Renal cortex interstitium (tissue), 11 donors: Measurements from ENCODE around the gene GRK3. TPM values are rescaled to one million over a fixed set of nuclear protein-coding genes. Genes with fewer than 3 reads are reported as not detected.
"Not testable (repeated sequence)": the region's sequence is repeated elsewhere in the genome, so short reads cannot be mapped to it uniquely, and the experiment has no call there.

Source experiments
- DNase-seq, 11 donors: peaks; one replicate each; pipeline ENCODE4 v3.0.0-alpha.2; 2013; ENCODE audit warnings: low read depth in 9 of 11, low spot score in 4 of 11; ENCODE audit errors: extremely low read depth in 1 of 11
- polyA plus RNA-seq, 3 donors: library from polyadenylated mRNA; unstranded; fragments of 120-200 nt; gene quantifications; one replicate each; pipeline ENCODE4 v1.2.1, GENCODE V29; 2013; ENCODE audit not compliant: insufficient read length in 3 of 3

Gene GRK3
- polyA plus RNA-seq, 3 donors = 9.3 to 10.7 (median 9.6) TPM

DNA sequence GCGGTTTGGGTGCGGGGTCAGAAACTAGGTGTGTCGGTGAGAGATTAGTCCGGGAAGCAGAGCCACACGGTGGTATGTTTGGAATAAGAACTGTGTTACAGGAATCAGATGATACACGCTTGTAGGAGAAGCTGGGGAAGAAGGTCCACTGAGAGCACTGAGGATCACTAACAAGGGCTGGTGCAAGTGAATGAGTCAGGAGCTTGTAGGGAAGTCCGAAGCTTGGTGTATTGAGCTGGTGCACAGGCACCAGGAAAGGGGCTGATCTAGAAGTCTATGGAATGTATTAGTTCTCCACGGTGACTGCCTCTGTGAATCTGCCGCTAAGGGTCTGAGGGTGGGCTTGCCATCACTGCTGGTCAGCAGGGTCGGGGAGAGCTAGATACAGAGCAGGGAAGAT is 18.8 kb upstream of the GRK3 start:
- no peak for DNase-seq

DNA sequence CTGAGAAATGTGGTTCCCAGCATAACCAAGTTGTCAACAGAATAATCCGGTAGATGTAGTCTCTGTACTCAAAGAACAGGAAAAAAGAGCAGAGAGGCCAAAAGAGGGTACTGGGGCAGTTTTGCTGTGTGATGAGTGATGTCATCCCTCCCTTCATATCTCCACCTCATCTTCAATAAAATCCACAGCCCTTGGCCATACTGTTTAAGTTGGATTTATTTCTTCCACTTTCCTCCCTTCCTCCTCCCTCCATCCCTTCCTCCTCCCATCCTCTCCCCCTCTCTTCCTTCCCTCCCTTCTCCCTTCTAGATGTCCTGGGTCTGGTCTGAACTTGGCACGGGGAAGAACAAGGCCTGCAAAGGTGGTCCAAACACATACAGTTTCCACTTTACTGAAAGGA is 18.2 kb upstream of the GRK3 start:
- DNase-seq = no peak

DNA sequence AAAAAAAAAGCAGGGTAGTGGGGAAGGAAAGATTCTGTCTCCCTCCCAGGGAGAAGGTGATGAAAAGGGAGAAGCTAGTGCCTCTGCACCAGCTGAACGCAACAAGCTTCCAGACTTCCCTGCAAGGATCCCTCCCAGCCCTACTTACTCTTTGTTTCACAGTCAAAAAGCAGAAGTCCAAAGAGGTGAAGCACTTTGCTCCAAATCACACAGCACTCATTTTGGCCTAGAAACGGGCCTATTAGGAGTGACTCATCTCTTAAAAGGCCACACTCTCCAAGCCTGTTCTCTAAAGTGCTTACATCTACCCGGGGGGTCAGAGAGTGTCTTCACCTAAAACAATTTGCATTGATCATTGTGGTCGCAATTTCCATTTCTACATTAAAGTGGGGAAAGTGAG is 17.7 kb upstream of the GRK3 start:
- no peak for DNase-seq

DNA sequence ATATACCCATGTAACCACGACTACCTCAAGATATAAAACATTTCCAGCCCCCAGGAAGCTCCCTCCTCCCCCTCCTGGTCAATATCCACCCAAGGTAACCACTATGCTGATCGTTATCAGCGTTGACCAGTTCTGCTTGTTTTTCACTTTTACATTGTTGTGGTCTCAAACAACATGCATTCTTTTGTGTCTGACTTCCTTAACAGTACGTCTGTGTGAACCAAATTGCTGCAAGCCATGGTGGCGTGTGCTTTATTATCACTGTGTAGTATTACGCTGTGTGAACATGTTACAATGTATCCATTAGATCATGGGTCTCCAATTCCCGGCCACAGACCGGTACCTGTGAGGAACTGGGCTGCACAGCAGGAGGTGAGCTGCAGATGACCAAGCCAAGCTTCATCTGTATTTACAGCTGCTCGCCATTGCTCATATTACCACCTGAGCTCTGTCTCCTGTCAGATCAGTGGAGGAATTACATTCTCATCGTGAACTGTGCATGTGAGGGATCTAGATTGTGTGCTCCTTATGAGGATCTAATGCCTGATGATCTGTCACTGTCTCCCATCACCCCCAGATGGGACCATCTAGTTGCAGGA is 15.5 kb upstream of the GRK3 start:
- no peak for DNase-seq

DNA sequence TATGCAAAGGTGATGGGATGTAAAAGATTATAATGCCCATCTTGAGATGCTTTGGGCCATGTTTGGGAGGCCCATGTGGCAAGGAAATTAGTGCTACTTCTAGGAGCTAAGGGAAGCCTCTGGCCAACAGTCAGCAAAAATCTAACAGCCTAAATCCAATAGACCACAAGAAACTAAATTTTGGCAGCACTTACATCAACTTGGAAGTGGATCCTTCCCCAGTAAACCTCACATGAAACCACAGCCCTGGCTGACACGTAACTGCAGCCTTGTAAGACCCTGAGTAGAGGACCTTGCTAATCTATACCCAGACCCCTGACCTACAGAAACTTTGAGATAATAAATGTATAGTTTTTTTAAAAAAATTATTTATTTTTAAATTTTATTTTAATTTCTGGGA is 13.1 kb upstream of the GRK3 start:
- DNase-seq = no peak

DNA sequence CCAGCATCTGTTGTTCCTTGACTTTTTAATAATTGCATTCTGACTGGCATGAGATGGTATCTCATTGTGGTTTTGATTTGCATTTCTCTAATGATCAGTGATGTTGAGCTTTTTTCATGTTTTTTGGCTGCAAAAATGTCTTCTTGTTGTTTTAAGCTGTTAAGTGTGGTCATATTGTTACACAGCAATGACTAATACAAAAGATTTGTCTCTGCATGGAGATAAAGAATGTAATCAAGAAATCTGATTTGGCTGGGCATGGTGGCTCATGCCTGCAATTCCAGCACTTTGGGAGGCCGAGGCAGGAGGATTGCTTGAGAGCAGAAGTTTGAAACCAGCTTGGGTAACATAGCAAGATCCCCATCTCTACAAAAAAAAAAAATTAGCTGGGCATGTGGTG is 12.1 kb upstream of the GRK3 start:
- not testable (repeated sequence) for DNase-seq

DNA sequence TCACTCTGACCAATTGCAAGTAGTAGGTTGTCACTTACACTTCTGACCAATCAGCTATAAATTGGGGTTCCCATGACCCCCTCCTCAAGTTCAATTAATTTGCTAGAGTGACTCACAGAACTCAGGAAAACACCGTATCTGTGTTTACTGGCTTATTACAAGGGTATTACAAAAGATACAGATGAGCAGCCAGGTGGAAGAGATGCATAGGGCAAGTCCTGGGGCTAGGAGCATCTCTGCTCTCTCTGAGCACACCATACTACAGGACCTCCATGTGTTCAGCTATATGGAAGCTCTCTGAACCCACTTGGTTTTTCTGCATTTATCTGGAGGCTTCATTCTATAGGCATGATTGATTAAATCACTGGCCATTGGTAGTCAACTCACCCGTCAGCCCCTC is 11.3 kb upstream of the GRK3 start:
- DNase-seq = no peak

DNA sequence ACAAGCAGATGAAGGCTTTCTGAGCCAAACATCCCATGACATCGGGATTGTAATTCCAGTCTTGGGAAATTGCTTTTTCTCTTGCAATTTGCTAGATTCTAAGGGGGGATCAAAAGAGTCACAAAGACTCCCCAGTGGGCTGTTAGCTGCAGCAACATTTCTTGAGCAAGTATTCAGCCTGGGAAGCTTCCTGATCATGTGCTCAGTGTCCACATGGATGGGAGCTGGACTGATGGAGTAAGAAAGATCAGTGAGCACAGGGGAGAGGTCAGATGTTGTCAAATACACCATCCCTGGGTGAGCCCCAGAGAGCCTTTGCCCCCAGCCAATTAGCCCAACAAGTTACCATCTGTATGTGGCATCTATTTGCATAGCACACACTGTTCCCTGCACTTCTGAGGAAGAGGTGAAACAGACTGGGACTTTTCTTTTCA is 10.2 kb upstream of the GRK3 start:
- no peak for DNase-seq

DNA sequence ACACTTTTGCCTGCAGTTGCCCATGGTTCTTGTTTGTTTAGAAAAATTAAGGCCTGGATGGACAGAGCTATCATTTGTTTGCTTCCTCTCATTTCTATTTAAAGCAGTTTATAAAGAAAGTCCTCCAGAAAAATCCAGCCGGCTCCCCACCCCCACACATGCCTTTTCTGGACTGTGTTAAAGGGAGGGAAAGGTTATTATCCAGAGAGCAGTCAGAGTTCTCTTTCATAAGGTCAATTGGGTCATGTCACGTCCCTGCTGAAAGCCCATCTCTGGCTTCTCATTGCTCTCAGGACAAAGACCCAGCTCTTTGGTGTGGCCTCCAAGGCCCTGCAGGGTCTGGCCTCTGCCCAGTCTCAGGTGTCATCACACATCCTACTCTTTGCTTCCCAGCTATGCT is 9.8 kb upstream of the GRK3 start:
- no peak for DNase-seq

DNA sequence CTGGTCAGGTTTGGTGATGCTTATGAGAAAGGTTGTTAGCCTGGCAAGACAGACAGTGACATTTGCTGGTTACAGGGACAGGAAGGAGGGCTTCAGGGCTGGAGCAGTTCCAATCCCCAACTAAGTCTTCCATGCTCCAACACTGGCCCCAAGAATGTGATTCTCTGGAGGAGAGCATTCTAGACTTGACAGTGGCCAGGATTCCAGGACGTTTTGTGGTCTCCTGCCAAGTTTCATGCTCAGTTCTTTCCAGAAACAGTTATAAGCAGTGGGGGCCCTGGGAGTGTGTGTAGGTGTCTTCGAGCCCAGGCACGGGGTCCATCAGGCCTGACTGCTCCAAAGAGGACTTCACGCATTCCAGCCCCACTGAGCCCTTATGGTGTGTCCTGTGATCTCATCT is 8.9 kb upstream of the GRK3 start:
- DNase-seq = no peak

DNA sequence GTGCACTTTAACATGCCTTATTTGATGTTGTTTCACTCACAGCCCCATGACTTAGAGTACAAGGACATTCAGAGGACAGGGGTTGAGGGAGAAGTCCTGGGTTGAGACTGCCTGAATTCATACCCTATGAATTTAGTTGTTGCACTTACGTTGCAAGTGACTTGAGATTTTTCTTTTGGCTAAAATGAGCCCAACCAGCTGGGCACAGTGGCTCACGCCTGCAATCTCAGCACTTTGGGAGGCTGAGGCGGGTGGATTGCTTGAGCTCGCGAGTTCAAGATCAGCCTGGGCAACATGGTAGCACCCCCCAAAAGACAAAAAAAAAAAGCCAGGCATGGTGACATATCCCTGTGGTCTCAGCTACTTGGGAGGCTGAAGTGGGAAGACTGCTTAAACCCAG is 7.3 kb upstream of the GRK3 start:
- DNase-seq = no peak

DNA sequence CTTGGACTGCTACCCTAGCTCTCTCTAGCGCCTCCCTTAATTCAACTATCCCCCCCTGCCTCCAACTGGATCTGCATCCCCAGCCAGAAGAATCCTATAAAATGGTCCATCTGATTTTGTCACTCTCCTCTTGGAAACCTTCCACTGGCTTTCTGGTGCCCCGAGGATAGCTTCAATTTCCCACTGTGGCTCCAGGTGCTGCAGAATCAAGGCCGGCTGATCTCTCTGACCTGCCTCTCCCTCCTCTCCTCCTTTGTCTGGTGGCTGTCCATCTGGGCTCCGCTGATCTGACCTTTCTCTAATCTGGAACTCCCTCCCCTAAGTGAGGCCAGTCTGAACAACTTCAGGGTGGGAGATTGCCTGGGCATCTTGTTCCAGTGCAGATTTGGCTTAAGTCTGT is 6.1 kb upstream of the GRK3 start:
- DNase-seq = no peak

DNA sequence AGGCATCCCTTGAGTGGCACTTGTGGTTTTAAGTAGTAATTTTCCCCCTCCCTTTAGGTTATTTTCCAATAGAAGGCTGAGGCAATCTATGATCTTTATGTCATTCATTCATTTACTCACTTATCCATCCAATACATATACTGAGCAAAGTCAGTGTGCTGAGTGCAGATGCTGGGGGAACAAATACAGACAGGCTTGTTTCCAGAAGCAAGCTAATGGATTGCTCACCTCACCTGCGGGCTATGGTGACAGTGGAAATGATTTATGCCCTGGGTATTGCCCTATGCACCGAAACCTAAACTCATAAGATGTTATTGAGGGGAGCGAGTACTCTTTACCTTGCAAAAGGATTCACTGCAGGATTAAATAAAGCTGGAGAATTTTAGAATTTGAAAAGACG is 4.6 kb upstream of the GRK3 start:
- not testable (repeated sequence) for DNase-seq

DNA sequence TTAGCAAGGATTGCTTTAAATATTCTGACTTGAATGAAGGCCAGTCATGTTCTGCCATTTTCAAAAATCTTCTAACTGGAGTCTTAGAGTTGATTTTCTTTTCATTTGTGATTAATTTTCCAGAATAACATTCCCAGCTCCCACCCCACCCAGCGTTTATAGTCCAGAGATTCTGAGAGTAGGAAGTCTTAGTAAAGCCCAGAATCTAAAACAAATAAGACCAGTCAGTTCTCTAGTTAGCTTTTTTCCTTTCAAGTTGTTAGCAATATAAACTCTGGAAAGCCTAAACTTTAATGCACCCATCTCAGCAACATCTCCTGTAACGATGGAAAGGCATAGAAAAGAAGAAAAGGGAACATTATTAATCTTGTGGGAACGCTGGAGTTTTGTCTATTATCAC is 3.3 kb upstream of the GRK3 start:
- not testable (repeated sequence) for DNase-seq

DNA sequence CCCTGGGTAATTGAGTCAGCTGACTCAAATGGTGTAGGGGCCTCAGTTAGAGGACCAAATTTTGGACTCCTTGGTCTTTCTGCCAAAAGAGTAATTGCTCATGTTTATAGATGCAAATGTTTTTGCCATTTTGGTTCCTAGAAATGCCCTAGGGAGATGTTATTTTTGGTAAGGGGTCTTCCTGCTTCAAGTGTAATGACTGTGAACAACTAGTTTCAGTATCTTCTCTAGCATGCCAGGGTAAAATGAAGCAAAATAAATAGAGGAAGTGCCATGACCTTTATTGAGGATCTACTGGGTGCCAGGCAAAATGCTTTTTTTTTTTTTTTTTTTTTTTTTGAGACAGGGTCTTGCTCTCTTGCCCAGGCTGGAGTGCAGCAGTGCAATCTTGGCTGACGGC is 2.5 kb upstream of the GRK3 start:
- DNase-seq = not testable (repeated sequence)

DNA sequence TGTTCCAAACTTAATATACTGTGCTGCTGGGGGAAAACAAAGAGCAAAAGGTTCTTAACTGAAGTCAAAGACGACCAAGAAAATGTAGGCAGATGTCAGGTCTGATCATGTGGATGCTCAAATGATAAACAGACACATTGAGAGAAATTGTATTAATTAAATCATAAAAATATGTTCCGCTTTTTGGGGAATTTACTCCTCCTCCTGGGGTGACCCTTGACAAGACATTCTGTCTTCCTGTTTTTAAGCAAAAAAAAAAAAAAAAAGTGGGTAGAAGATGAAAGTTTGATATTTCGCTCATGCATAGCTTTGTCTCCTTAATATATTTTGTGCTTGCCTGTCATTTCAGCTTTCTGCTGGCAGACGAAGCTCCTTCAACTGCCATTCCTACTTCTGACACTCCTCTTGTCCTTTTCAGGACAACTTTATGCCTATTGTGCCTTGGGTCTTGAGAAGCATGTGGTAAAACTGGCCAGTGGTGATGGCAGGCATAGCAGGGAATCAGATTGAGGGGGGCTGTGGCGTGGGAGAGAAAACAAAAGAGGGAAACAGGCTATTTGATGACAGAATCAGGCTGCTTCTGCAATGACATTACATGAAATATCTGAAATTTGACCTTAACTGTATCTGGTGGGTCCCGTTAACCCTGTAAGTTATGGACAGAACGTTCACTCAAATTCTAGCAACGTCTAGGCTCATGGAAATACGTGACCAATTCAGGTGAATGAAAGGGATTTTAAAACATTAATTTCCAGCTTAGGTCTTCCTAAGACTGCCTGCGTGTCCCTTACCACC is 1.3 kb upstream of the GRK3 start:
- not testable (repeated sequence) for DNase-seq

DNA sequence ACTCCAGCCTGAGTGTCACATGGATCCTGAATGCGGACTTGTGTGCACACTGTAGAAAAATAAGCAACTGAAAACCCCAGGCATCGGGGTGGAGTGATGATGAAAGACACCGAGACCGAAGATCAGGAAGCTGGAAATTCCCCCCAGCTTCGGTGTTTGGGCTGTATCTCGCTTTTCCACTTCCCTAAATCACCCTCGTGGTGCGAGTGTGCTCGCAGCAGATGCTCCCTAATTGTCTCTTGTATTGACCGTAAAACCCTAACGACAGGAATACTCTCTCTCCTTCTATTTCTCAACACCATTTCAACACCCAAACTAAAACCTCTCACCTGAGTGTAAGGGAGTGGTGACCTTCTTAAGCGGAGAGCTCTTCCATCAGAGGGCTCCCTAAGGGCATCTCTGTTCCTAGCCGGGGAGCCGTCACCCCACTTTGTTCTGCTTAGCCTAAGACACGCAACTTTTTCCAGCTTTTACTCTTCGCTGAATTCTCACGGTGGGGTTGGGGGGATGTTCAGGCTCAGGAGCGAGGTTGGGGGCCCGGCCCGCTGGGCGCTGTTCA is 635 bp upstream of the GRK3 start:
- no peak for DNase-seq

DNA sequence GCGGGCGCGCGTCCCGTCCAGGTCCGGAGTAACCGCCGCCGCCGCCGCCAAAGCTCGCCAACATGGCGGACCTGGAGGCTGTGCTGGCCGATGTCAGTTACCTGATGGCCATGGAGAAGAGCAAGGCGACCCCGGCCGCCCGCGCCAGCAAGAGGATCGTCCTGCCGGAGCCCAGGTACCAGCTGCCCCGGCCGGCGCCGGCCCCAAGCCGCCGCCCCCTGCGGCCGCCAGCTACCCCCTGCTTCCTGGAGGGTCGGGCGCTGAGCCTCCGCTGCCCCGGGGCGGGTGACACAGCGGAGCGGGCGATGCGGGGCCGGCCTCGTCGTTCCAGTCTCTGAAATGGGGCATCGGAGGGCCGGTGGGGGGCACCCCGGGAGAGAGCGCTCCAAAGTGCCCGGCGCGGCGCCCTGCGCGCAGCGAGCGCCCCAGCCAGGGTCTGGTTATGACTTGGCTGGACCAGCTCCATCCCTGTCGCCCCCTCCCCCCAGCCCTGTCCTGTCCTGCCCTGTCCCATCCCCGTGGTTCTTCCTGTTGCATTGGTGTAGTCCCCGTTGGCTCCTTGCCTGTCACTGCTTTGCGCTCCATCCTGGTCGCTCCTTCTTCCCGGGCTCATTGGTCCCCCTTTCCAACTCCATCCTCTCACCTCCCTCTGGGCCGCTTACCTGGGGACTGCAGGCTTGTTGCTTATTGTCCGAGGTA is 653 bp downstream of the GRK3 start:
- no peak for DNase-seq

DNA sequence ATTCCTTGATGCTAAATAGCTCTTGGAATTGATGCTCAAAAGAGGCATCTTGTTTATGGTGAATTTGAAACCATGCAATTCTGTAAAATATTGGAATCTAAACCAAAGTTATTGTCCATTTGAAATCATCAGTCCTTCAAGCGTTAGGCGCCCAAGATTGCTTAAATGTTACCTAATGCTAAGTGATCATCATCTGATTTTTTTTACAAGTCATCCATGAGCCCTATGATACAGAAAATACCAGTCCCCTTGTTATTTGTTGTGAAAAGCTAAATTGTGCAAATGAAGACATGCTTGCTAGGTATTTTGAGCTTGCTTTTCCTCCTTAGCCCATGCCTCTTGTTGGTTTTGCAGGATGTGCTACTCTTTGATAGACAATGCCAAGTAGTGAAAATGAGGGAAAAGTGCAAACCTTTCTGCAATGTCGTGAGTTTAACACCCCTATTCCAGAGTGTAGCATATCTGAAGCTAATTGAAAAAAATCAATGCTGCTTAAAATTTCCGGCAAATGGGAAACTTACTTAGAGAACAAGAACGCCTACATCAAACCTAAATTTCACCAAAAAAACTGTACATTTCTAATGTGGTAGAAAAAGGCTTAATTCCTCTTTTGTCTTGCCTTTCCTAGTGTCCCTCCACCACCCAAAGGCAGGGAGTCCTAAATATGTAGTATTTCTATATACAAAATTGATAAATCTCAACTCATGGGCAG is 1.9 kb downstream of the GRK3 start:
- DNase-seq = no peak

DNA sequence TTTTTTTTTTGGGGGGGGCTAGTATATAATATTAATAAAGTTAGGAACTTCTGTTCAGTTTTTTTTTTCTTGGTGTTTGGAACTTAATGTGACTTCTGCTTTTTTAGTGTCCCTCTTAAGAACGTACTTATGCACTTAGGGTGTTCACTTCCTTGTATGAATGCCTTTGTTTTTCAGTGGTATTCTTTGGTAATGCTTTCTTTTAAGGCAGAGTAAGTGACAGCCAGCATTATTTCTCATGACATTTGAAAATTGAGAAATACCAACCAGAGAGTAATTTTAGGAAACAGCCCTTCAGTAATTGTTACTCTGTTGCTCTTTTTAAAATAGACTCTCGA is 2.4 kb downstream of the GRK3 start:
- no peak for DNase-seq
